ENCODE results near the gene NPFFR1. TPM values are rescaled to one million over a fixed set of nuclear protein-coding genes. Genes with fewer than 3 reads are reported as not detected.

The NPFFR1 gene
- total and polyA plus RNA-seq, 2 experiments from 2014 or later: 0.03 to 0.05 TPM

- Histone ChIP-seq H3K4me1 (ENCODE audit: insufficient read depth) (peaks cover 7% of the 10 kb centered on the region), H3K4me3 (no peak overlapping the region), H3K4me2 (no peak overlapping the region), H3K9me2 (ENCODE audit: insufficient read depth) (no peaks in the 10 kb centered on the region), H3F3A (replicated peaks; ENCODE audit: low read depth) (no peaks in the 10 kb centered on the region), H4K20me1 (replicated peaks; ENCODE audit: insufficient read depth) (peaks cover 21% of the 10 kb centered on the region), H2AFZ (no peak overlapping the region), H3K79me2 (replicated peaks; ENCODE audit: insufficient read depth) (peaks cover 58% of the 10 kb centered on the region), H3K27me3 (ENCODE audit: insufficient read depth) (peaks cover 9% of the 10 kb centered on the region), H3K27ac (ENCODE audit: low read depth) (no peak overlapping the region), H3K36me3 (ENCODE audit: insufficient read depth) (peaks cover 5% of the 10 kb centered on the region; the same call in 1 of the 2 replicates)
- peaks cover 6% of the 10 kb centered on the region; the same call in 2 of the 3 replicates for H3K4me1 Mint-ChIP-seq
- no peak for DNase-seq (ENCODE audit: low spot score)
- H3K27me3 Mint-ChIP-seq (ENCODE audit: insufficient read depth, low read depth, poor library complexity): no peaks in the 10 kb centered on the region
- H3K9me3 Mint-ChIP-seq: no peaks in the 10 kb centered on the region
- no peak overlapping the region for H3K27ac Mint-ChIP-seq
- no peak overlapping the region for H3K4me3 Mint-ChIP-seq
- TF ChIP-seq REST (IDR thresholded peaks at IDR 0.05; ENCODE audit: unreplicated experiment) (no peak), ZNF462 (CRISPR knock-in tag; IDR thresholded peaks at IDR 0.05) (no peak), EZH2 (IDR thresholded peaks at IDR 0.05; ENCODE audit: low read depth, unreplicated experiment) (no peak), ETS1 (IDR thresholded peaks at IDR 0.05) (no peak), ZNF331 (CRISPR knock-in tag; IDR thresholded peaks at IDR 0.05; ENCODE audit: low read depth) (no peak), STAT1 (IDR thresholded peaks at IDR 0.05; ENCODE audit: unreplicated experiment) (no peak), POLR2AphosphoS5 (IDR thresholded peaks at IDR 0.05; ENCODE audit: low read depth) (no peak), ZNF114 (CRISPR knock-in tag; IDR thresholded peaks at IDR 0.05) (no peak), NANOG (IDR thresholded peaks at IDR 0.05; ENCODE audit: borderline replicate concordance) (no peak), CTCF (conservative IDR thresholded peaks at IDR 0.05; ENCODE audit: low read depth in 2 of 2) (no peak), CREB1 (CRISPR knock-in tag; IDR thresholded peaks at IDR 0.05; ENCODE audit: low read depth) (no peak), EZH2phosphoT487 (IDR thresholded peaks at IDR 0.05; ENCODE audit: unreplicated experiment) (no peak), JUNB (IDR thresholded peaks at IDR 0.05; ENCODE audit: unreplicated experiment) (no peak)
- ATAC-seq: no peak
- H3K36me3 Mint-ChIP-seq (ENCODE audit: low read depth): peaks cover 12% of the 10 kb centered on the region; the same call in 2 of the 3 replicates
Measured at GRCh38 chr10:70227548-70228320, 56.1 kb downstream of the NPFFR1 start.
